ENCODE data around the gene LTB4R. TPM values are rescaled to one million over a fixed set of nuclear protein-coding genes. Genes with fewer than 3 reads are reported as not detected.

The LTB4R gene
- polyA plus RNA-seq, 2 of the 4 experiments (the other 2 are of a cell fraction) = 8.3 to 10.2 TPM

- DNase-seq (ENCODE audit: low read depth in 1 of 2, low spot score in 1 of 2) (no peak), ATAC-seq (no peak), FAIRE-seq (no peak)
- no peak overlapping the region for H3K4me3 ChIP-seq
- no peak overlapping the region for H3K27ac ChIP-seq
- CTCF ChIA-PET = interaction anchor here (0.8 to 34.0 kb wide), 5 partner anchors 8 to 35 kb away, joined by 3 to 469 read pairs (median 7); partner anchors contain the start of genes CIDEB, DHRS1, LTB4R and LTB4R2
- H3K9me3 ChIP-seq = no peaks in the 10 kb centered on the region
- 86% methylated on average over 11 of the region's 11 CpGs for WGBS (ENCODE audit: missing lambda C conversion rate)
- TF ChIP-seq NR3C1 (IDR thresholded peaks at IDR 0.05) = no peak
- TF ChIP-seq ZC3H11A (IDR thresholded peaks at IDR 0.05) = no peak
- TF ChIP-seq EHMT2 (IDR thresholded peaks at IDR 0.05; ENCODE audit: low read depth) = no peak
- no peak for TF ChIP-seq SREBF2 (IDR thresholded peaks at IDR 0.05)
- TF ChIP-seq HDAC2 (IDR thresholded peaks at IDR 0.05) = no peak
- TF ChIP-seq HOXB5 (CRISPR knock-in tag; IDR thresholded peaks at IDR 0.05) = no peak
- no peak for TF ChIP-seq POLR2A (IDR thresholded peaks at IDR 0.05; ENCODE audit: low read length)
- TF ChIP-seq TP53 (CRISPR knock-in tag; IDR thresholded peaks at IDR 0.05) = no peak
- no peak for TF ChIP-seq HEYL (CRISPR knock-in tag; IDR thresholded peaks at IDR 0.05)
- no peak for TF ChIP-seq MAFK (IDR thresholded peaks at IDR 0.05; ENCODE audit: partially characterized antibody)
- no peak for TF ChIP-seq MAX (IDR thresholded peaks at IDR 0.05)
- TF ChIP-seq USF2 (IDR thresholded peaks at IDR 0.05) = no peak
- no peak for TF ChIP-seq ESRRA (IDR thresholded peaks at IDR 0.05; ENCODE audit: borderline replicate concordance, low read length)
- TF ChIP-seq JUN (IDR thresholded peaks at IDR 0.05) = no peak
- TF ChIP-seq KDM5A (IDR thresholded peaks at IDR 0.05) = no peak
- no peak for TF ChIP-seq KDM1A (IDR thresholded peaks at IDR 0.05; ENCODE audit: low read depth)
- no peak for TF ChIP-seq ATOH8 (CRISPR knock-in tag; IDR thresholded peaks at IDR 0.05; ENCODE audit: low read depth)
- TF ChIP-seq BCL3 (IDR thresholded peaks at IDR 0.05) = no peak
- TF ChIP-seq MYC (IDR thresholded peaks at IDR 0.05; ENCODE audit: borderline replicate concordance, low read length) = no peak
- no peak for TF ChIP-seq NPAS2 (CRISPR knock-in tag; IDR thresholded peaks at IDR 0.05; ENCODE audit: borderline replicate concordance)
- no peak overlapping the region for H3K4me2 ChIP-seq
- H3K4me1 ChIP-seq = no peaks in the 10 kb centered on the region
- POLR2A ChIA-PET = no interaction called here
Measured at GRCh38 chr14:24277606-24278321, 33.5 kb upstream of the LTB4R start.

GRCh38 chr14:24278424-24278823 is 32.9 kb upstream of the LTB4R start:
- no peak overlapping the region for H3K4me2 ChIP-seq
- no peak overlapping the region for H3K27ac ChIP-seq
- no peak for ATAC-seq
- H3K4me3 ChIP-seq = no peak overlapping the region
- DNase-seq (ENCODE audit: low read depth in 1 of 2, low spot score in 1 of 2) = no peak
- no peaks in the 10 kb centered on the region for H3K4me1 ChIP-seq
- H3K9me3 ChIP-seq = no peaks in the 10 kb centered on the region
- no peak for FAIRE-seq
- ChIA-PET POLR2A (no interaction called here), CTCF (interaction anchor here (2.1 to 34.0 kb wide), 2 partner anchors 25 to 36 kb away, joined by 7 to 469 read pairs; partner anchors contain the start of genes CIDEB, DHRS1, LTB4R and LTB4R2)
- no peak for TF ChIP-seq BCL3 (IDR thresholded peaks at IDR 0.05)
- no peak for TF ChIP-seq HDAC2 (IDR thresholded peaks at IDR 0.05)
- no peak for TF ChIP-seq POLR2AphosphoS2 (conservative IDR thresholded peaks at IDR 0.05; ENCODE audit: low read length)
- TF ChIP-seq JUN (IDR thresholded peaks at IDR 0.05) = no peak
- no peak for TF ChIP-seq BHLHE40 (IDR thresholded peaks at IDR 0.05; ENCODE audit: low read depth, low read length)
- no peak for TF ChIP-seq HEYL (CRISPR knock-in tag; IDR thresholded peaks at IDR 0.05)
- no peak for TF ChIP-seq TFCP2L1 (CRISPR knock-in tag; IDR thresholded peaks at IDR 0.05)
- no peak for TF ChIP-seq ELK1 (IDR thresholded peaks at IDR 0.05; ENCODE audit: low read depth, low read length)
- no peak for TF ChIP-seq JUNB (IDR thresholded peaks at IDR 0.05)
- TF ChIP-seq MAZ (IDR thresholded peaks at IDR 0.05; ENCODE audit: borderline replicate concordance, low read depth, low read length) = no peak
- no peak for TF ChIP-seq HOXB13 (CRISPR knock-in tag; IDR thresholded peaks at IDR 0.05; ENCODE audit: low read depth)
- TF ChIP-seq MAFK (IDR thresholded peaks at IDR 0.05; ENCODE audit: partially characterized antibody) = no peak
- TF ChIP-seq EHMT2 (IDR thresholded peaks at IDR 0.05; ENCODE audit: low read depth) = no peak
- TF ChIP-seq PBX3 (IDR thresholded peaks at IDR 0.05) = no peak
- TF ChIP-seq POLR2A (IDR thresholded peaks at IDR 0.05; ENCODE audit: low read length) = no peak
- no peak for TF ChIP-seq FOXS1 (CRISPR knock-in tag; IDR thresholded peaks at IDR 0.05)
- no peak for TF ChIP-seq PHF8 (IDR thresholded peaks at IDR 0.05; ENCODE audit: borderline replicate concordance, low read depth)
- TF ChIP-seq SREBF2 (IDR thresholded peaks at IDR 0.05) = no peak
- 83% methylated on average over 5 of the region's 5 CpGs for WGBS (ENCODE audit: missing lambda C conversion rate)
